Hepatocyte (in vitro differentiated cells): ENCODE data around the gene C10orf143.

Experiments
- EZH2 ChIP-seq: fragments of 200-600 bp; sonication (generic); IDR thresholded peaks from 2 replicates; pipeline ENCODE4 v1.6.1; 2016; ENCODE audit warnings: antibody characterized with exemption, mild to moderate bottlenecking, borderline replicate concordance
- TF ChIP-seq, protein P1 (sequence below): fragments of 200-600 bp; sonication (generic); IDR thresholded peaks from 2 replicates; pipeline ENCODE4 v1.5.1; 2016; ENCODE audit warnings: antibody characterized with exemption, mild to moderate bottlenecking; ENCODE audit not compliant: poor library complexity

DNA sequence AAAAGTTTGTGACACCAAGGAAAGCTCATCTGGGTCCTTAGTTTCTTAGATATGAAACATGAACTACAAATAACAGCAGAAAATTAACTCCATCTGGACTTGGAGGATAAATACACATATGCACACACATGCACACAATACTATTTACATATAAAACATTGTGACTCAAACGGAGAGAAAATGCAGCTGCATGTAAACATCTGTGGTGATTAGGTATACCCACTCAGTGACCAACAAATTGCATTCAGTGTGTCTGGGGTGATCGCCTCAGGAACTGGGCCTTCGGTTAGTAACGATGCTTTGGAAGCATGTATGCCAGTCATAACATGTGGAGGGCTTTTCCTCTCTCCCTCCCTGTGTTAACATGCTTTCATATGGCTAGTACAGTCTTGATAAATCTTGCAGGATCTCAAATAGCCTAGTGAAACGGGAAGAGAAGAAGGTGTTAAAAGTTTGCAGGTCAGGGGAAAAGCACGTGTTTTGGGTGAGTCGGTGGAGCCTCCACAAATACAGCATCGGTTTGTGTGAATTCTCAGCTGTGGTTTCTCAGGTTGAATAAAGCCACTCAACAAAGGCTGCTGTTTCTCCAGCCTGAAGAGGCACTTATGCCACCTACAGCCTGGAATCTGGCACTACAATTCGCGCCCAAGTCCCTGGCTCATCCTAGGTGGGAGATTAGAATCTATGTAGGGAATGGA lies 16.9 kb upstream of the C10orf143 start:
- TF ChIP-seq, protein P1, sequence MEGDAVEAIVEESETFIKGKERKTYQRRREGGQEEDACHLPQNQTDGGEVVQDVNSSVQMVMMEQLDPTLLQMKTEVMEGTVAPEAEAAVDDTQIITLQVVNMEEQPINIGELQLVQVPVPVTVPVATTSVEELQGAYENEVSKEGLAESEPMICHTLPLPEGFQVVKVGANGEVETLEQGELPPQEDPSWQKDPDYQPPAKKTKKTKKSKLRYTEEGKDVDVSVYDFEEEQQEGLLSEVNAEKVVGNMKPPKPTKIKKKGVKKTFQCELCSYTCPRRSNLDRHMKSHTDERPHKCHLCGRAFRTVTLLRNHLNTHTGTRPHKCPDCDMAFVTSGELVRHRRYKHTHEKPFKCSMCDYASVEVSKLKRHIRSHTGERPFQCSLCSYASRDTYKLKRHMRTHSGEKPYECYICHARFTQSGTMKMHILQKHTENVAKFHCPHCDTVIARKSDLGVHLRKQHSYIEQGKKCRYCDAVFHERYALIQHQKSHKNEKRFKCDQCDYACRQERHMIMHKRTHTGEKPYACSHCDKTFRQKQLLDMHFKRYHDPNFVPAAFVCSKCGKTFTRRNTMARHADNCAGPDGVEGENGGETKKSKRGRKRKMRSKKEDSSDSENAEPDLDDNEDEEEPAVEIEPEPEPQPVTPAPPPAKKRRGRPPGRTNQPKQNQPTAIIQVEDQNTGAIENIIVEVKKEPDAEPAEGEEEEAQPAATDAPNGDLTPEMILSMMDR, result peak; percentile 74
- TF ChIP-seq EZH2, result no peak
